NCI-H2029 treated with DMSO at 0.1 percent for 48 hours (cell line): ENCODE measurements around the gene ZNF407.

Experiments used
- DNase-seq: peaks from one replicate; lab custom pipeline; 2025; lab: John Stamatoyannopoulos, UW

Gene ZNF407

DNA sequence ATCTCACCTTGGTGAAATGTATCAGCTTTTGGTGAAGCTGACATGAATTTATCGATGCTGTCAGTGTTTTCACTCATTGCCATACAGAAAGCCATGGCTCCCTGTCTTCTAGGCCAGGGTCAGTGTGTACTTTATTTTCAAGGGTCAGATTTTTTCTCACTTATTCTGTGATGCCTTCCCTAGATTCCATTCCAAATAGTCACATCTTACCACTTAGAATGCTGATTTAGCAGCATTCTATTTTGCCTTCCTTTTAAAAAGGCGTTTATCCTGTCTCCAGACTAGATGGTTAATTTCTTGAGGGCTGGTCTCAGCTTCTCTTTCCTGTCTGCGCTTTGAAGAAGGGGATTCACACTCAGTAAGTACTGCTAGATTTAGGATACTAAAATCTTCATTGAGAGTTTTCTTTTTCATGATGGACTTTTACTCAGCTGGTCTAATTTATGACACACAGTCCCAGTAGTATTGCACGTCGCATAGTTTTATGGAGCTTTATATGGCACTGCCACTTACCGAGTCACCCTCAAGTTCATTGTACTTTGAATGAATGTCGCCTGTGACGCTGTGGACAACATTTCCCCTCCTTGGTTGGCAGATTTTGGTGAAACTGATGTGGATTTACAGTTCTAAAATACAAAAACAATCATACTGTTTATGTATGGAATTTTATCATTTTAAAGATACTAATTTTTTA lies 194.0 kb downstream of the ZNF407 start:
- DNase-seq = no peak

DNA sequence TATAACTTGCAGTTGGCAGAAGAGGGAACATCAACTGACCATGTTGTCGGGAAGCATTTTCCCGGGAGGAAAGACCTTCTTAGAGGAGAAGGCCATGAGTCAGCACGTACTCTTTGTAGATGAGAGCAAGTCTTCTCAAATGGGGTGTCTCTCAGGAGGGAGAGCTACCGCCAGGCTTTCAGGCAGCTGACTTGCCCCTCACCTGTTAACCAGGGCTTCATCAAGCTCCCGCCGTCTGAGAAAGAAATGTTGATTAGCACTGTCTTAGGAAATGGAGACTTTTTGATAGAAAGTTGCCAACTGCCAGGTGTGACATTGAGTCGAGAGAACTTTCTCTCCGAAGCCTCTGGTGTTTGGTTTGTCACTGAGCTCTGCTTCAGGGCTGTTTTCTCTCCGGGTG lies 196.1 kb downstream of the ZNF407 start:
- DNase-seq = no peak

DNA sequence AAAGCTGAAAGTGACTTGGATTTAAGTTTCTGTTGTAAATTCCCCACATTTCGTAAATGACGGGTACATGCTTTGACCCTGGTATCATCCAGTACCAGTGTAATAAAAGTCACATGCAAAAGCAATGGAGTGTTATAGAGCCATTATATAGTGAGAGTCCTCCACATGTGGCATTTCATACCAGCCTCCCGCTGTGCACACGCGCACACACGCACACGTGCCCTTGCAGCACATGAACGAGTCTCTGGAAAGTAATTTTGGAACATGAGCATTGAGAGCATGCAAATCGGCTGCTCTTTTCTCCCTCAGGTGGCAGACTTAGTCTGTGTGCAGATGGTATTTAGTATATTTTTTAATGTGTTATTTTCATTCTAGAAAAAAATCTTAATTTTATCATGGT lies 198.1 kb downstream of the ZNF407 start:
- no peak for DNase-seq

DNA sequence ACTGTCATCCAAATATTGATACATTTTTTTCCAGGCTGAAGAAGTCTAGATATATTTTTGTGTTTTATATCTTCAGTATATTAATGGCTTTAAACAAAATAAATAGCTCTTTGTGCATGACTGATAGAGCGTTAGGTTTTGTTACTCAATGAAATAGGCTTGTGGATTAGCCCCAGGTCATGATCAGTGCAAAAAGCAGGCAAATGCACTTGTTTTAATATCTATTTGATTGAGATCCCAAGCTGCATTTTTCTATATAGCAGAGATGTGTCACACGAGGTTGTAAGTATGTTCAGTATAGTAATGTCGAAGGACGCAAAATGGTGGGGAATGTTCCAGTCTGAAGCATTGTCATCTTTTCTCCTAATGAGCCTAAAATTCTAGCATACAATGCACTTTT lies 198.5 kb downstream of the ZNF407 start:
- DNase-seq = no peak

DNA sequence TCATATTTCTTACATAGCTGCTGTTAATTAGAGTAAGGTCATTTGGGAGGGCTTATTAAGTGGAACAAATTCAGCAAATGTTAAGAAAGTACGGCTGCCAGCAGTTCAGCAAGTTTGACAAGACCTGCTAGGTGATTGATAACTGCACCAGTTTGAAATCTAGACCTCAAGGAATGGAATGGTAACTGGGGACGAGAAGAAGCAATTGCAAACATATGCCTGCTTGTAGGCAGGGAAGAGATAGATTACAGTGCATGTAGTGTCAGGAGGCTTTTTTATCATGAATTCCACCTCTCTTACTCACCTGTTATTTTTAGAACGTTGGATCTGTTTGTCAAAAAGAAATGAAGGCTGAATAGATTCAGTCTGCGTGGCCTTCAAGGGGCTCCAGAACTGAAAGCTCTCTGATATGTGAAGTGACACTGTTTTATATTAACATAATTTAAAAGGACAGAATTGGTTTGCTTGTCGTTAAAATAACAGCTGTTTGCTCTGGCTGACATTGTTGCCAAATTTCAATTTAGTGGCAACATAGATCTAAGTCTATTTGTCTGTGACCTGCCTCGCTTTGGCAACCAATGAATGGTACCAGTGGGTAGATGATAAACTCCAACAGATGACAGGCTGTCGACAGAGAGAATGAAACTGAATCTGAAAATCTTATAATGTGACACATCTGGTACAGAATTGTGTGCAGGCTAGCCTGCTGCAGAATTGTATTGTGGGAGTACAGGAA lies 199.3 kb downstream of the ZNF407 start:
- DNase-seq = peak; percentile 0

DNA sequence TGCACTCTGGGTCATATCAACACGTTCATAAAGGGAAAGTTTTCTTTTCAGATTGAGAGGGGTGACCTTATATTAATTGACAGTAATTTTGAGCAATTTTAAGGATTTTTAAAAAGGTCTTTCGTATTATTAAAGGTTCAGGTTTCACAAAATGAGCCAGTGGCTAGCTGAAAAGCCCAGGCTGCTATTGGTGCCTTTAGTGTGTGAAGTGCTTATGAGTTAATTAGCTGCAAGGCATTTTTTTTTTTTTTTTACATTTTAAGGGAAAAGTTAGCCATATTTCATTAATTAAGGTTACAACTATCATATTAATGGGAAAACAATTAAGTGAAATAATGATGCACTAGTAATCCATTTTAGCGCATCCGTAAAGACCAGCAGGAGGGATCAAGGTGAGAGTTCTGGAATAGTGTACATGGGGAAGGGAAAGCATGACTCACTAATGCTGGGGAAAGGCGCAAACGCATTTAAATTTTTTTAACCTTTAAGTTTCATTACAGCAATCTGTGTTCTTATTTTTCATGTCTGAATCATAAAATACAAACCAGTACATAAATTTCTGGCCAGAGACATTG lies 200.0 kb downstream of the ZNF407 start:
- DNase-seq = no peak

DNA sequence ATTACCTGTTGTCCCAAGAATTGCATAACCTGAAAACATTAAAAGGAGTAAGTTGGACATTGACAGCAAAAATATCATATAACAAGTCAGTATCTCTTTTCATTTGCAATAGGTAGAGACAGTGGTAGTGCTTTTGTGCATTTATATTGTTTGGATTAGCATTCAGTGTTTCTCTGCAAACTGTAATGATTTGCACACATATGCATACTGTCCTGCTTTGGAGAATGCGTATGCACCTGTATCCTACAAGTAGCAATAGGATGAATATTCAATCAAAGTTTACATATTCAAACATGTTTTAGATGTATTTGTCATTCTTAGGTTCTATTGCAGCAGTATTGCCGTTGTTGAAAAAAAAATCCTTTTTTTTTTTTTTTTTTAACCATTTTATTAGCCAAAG lies 201.9 kb downstream of the ZNF407 start:
- DNase-seq = no peak

DNA sequence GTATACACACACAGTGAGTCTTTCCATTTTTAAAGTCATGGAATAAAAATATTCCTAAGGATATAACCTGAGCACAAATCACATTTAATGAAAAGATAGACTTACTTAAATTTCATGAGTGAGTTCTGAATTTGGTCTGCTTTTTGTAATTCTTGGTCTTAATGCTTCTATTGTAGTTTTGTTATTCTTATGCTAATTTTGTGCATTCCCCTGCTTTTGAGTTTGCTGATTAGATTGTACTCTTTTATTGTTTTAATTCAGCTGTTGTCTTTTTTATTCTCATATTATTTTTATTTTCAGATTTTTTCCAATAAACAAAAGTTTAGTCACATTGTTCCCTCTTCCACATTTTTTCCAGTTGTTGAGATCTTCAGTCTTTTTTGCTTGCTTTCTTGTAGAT lies 202.4 kb downstream of the ZNF407 start:
- DNase-seq = no peak

DNA sequence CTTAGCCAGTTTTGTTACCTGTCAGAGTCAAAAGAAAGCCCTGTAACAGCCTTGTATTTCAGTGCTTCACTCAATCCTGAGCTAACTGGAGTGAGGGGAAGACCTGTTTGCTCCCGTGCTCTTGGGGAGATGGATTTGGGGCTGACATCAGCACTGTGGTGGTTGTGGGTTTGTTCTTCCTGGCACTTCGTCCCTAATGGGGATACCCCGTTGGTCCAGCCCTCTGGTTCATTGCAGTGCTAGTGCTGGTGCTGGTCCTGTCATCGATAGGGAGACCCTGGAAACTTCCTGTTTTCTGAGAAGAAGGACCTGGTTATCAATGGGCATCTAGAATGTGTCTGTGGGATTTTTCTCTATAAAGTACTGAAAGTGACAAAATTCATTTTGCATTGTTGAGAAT lies 205.4 kb downstream of the ZNF407 start:
- no peak for DNase-seq

DNA sequence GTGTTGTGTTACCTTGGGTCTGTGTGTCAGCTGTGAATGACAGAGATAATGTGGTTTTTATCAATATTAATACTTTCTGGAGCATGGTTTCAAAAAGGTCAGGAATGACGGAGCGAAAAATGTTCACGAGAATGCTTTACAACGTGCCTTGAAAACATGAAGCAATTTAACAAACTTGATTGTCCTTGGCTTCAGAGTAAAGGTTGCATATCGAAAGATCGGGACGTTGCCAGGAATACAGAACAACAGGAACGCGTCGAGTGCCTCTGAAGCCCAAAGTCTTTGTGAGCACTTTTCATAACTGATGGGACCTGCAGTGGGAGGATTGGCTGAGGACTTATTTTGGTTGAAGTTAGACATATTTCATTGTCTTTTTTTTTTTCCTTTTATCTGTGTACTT lies 206.1 kb downstream of the ZNF407 start:
- no peak for DNase-seq

DNA sequence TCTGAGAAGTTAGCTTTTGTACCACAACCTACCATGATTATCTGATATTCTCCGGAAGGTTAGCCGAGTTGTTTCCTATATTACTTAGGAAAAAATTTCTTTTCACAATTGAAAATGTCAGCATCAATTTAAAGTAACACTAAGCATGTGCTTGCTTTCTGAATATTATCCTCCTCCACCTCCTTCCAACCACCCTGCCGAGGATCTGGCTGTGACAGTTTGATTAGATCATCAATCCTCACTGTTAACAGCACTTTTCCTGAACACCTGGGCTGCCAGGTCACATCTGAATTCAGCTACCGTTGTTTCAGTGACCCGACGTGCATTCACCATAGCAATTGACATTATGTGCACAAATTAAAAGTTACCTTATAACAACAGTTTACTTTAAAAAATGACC lies 207.0 kb downstream of the ZNF407 start:
- DNase-seq = no peak

DNA sequence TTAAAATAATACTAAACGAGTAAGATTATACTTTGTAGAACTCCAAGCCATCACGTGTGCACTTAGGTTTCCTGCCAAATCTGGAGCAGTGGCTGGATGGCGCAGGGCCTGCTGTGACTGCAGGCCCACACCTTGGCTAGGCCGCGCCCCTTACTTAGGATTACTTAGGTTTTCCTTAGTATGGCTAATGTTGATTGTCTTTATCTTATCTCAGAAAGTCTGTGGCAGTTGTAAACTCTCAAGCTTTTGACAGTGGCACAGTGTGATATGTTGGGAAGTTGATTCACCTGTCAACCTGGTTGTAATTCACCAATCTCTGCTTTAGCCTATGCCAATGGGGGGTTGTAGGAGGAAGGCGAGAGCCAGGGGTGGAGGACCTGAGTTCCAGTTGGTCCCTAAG lies 208.4 kb downstream of the ZNF407 start:
- no peak for DNase-seq

DNA sequence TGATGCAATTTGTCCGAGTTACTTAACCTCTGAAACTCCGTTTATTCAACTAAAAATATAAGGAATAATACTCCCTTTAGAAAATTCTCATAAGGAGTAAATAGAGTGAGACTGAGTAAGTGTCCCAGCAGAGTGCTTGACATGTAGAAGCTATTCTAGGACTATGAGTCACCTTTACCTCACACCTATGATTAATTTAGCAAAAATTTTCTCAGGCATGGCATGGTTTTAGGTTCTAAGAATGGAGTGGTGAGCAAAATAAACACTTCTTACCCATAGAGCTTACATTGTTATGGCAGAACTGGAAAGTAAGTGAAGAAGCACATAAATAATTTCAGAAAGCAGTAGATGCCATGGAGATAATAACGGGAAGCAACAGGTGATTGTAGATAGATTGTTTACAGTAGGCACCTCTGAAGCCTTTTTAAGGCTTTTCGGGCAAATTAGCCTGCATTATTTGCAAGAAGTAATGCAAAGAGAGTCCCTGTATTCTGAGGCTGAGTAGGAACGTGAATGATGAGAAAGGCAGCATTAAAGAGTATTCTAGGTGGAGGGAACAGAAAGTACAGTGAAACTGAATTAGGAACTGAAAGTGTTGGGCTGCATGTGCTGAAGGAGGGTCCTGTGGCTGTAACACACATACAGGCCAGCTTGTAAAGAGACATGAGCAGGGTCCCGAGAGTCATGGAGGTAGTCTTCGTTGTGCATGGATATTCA lies 209.2 kb downstream of the ZNF407 start:
- DNase-seq = no peak

DNA sequence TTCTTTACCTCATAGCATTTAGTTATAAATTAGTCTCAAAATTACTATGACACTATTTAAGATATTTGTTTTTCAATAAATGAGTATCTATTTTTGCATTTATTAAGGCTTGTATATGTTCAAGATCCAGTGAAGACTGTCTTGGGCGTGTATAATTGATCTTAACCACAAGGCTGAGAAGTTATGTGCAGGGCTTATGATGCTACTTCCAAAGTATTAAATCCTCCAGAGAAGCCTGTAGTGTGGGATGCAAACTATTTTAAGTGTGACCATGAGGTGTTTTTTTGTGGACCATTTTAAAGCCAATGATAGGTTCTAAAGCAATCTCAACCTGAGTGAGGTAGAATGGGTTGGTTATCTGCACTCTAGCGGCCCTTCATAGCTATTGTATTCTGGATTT lies 219.9 kb downstream of the ZNF407 start:
- DNase-seq = no peak

DNA sequence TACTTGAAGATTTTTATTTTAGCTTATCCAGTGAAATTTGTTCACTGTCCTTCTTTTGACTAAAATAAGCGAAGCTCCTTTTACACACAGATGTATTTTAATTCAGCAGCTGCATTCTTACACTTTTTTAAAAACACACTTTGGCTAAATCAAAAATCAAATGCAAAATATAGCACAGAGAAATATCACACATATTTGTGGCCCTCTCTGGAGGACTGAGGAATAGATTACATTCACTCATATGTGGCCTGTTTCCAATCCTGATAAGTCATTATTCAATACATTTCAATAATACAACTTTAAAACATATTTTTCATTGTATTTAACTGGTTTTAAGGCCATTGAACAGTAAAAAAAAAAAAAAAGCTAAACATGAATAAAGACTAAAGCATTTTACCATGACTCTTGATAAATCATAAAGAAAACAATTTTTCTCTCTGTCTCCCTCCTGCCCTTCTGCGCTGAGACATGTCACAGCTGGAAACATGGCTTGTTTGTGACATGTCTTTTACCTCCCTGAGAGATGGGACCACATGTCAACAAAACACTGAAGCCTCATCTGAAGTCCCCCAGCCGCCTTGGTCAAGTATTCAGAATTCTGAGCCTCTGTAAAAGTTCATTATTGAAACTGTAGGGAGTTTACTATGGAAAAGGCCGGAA lies 221.0 kb downstream of the ZNF407 start:
- DNase-seq = no peak

DNA sequence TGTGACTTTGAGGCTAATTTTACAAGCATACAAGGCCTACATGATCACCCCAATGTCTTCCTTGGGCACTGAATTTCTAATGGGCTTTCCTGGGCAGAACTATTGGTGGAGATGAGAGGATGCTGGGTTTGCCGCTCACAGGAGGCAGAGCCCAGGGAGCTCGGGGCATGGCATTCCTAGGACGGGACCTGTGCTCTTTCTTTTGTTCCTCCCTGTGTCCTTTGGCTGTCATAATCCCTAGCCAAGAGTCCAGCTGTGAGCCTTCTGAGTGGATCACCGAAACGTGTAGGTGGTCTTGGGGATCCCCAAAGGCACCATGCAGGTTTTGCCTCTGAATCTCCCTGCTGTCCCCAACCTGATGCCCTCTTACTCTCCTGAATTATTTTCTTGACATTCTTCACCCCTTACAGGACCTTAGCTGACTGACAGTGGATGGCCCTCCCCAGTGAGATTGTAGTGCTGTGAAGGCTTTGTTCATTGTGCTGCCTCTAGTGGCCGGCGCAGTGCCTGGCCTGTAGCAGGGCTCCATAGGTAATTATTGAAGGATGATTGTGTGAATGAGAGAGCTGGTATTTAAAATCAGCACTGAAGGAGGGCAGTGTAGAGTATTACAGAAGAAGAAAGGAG lies 221.9 kb downstream of the ZNF407 start:
- DNase-seq = no peak

DNA sequence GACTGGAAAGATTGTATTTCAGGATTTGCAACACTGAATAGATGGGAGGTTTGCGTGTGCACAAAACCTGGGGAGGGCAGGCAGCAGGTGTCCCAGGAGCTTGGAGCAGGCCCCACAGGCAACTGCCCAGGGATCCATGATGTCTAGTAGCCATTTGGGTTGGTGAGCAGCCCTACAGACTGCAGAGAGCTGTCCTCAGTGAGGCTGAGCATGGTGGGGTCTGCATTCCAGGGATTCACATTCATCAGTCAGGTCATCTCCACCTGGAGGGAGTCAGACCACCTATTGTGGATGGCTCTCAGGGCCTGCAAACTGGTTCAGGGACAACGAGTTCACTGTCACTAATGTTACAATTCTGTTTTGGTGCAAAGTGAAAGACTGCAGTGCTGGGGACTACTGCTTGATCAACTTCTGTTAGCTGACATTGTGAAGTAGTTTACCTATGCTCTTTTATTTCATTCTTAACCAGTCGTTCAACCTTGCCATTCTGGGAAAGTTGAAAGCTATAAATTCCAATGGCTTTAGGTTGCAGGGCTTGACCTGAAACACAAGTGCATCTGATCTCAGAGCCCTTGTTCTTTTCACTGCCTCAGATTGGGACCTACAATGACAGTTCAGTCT lies 222.6 kb downstream of the ZNF407 start:
- no peak for DNase-seq

DNA sequence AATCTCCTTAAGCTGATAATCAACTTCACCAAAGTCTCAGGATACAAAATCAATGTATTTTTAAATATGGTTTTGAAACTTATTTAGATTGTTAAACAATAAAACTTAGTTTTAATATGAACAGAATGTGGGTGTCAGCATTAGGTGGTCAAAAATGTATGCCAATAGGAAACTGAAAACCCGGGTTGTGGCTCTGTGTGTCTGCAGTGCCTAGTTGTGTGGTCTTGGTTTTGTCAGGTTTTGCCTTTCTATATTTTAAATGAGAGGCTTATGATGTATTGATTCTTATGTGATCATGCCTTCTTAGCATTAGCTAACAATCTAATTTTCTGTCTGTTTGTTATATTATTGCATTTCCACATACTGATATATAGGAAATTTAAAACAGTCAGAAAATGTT lies 227.8 kb downstream of the ZNF407 start:
- DNase-seq = no peak

DNA sequence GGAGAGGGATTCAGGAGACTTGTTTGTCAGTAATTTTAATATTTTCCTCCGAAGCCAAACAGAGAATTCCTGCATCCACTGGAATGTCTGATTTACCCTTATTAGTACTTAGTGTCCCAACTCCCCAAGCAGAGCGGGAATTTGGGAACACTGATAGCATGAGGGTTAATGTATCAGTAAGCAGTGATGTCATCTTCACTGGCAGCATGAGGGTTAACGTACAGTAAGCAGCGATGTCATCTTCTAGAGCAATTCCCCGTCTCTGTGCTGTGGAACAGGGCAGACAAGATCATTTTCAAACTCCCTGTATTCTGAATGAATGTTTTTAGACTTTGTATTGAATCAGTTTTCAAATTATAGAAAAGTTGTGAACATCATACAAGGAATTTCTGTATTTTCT lies 228.9 kb downstream of the ZNF407 start:
- no peak for DNase-seq

DNA sequence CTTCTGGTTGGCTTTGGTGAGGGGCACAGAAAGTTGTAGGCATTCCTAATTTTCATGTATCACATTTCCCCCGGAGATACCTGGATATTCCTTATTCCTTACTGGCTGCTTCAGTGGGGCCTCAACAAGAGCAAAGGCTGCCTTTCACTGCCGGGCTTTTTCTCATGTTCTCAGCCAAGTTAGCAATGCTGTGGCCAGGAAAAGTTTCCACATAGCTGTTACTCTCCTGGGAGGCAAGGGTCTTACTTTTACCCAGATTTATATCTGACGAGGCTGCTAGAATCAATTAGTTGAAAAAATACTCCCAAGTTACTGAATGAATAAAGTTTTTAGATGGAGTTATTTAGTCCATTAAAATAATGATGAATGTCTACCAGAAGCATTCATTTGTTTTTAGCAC lies 230.5 kb downstream of the ZNF407 start:
- DNase-seq = no peak

DNA sequence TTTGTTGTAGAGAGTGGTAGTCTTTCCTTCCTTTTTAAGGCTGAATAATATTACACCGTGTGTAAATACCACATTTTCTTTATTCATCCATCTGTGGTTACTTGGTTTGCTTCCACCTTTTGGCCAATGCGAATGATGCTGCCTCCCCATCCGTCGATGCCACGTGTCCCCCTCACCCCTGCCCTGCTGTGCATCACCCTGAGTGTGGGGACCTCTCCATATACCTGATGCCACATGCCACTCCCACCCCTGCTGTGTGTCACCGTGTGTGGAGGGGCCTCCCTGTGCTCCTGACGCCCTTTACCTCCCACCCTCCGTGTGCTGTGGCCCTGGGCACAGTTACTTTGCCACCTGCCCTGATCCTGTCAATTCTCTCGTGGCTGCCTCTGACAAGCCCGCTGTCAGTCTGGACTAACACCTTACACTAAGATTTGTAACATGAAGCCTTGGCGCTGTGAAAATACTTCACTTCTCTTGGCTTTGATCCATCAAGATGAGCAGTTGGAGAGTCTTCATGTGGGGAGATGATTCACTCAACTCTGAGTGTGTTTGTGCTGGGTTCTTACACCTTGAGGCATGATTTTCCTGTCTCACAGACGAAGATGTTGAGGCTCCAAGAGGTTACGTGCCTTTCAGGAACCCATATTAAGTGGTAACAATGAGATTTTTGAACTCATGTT lies 234.0 kb downstream of the ZNF407 start:
- DNase-seq = no peak
